ENCODE measurements around the gene TRIM65. TPM values are rescaled to one million over a fixed set of nuclear protein-coding genes. Genes with fewer than 3 reads are reported as not detected.
A peak's percentile ranks its signal among the peaks of the same experiment; 100 is the strongest.

Gene TRIM65
- total and polyA plus RNA-seq, 2 of the 13 experiments (the other 11 are each of a cell fraction or from before 2014, with no cell fraction given): 10.3 to 22.4 TPM

- in situ Hi-C loops (cut with HindIII; ENCODE audit: extremely low pct_ligation_motif_present, low pct_unique_long_range_greater_than_20kb): no loop called here
- intact Hi-C loops (cut with micrococcal nuclease; ENCODE audit: unreplicated experiment): no loop called here
- TF ChIP-seq HNRNPL (IDR thresholded peaks at IDR 0.05; ENCODE audit: low read depth, low read length) (0 out of 2 replicates have a peak, but pooled peaks have one; percentile 52), RXRA (CRISPR knock-in tag; IDR thresholded peaks at IDR 0.05) (0 out of 2 replicates have a peak, but pooled peaks have one; percentile 22), ZNF678 (CRISPR knock-in tag; IDR thresholded peaks at IDR 0.05) (no peak), RBFOX2 (IDR thresholded peaks at IDR 0.05; ENCODE audit: low read depth, low read length) (0 out of 2 replicates have a peak, but pooled peaks have one; percentile 32)
- Histone ChIP-seq H3K4me3 (replicated peaks in 1 of 3; ENCODE audit: insufficient read depth in 1 of 3, low read depth in 2 of 3, low read length in 3 of 3) (no peak overlapping the region), H3K4me2 (ENCODE audit: low read depth, low read length) (no peak overlapping the region), H2AFZ (ENCODE audit: low read length) (no peak overlapping the region), H3K27me3 (ENCODE audit: control insufficient read depth in 1 of 2, insufficient read depth in 2 of 2, low read length in 2 of 2) (no peaks in the 10 kb centered on the region), H3K36me3 (replicated peaks in 1 of 2; ENCODE audit: control insufficient read depth in 1 of 2, insufficient read depth in 2 of 2, low read length in 2 of 2) (peaks cover 3 to 7% of the 10 kb centered on the region in 2 experiments; a peak in 4 of 5 replicates), H3K79me2 (ENCODE audit: insufficient read depth, low read length) (no peaks in the 10 kb centered on the region), H3K4me1 (ENCODE audit: insufficient read depth, low read length) (peaks cover 46% of the 10 kb centered on the region), H3K27ac (ENCODE audit: extremely low read length, insufficient read depth, low read length) (no peak overlapping the region), H4K20me1 (ENCODE audit: insufficient read depth, low read length) (0 out of 2 replicates have a peak, but pooled peaks cover 2% of the 10 kb centered on the region), H3K9me3 (ENCODE audit: low read length) (no peaks in the 10 kb centered on the region), H3K9ac (ENCODE audit: insufficient read depth, low read depth, low read length) (no peak overlapping the region)
- FAIRE-seq (no peak), ATAC-seq (no peak), DNase-seq (ENCODE audit: low spot score) (no peak)
- WGBS (ENCODE audit: low lambda C conversion rate): 91% methylated on average over 12 of the region's 18 CpGs
- ChIA-PET POLR2A (no interaction called here), CTCF (ENCODE audit: low intra/inter-chr PET ratio, low total read pairs) (no interaction called here)
- no TSS peak for BruUV-seq (replicated peaks)
These were observed 54.3 kb downstream of the TRIM65 start for GRCh38 chr17:75842411-75842810.

GRCh38 chr17:75840799-75841164, 56.0 kb downstream of the TRIM65 start:
- intact Hi-C loops (cut with micrococcal nuclease; ENCODE audit: unreplicated experiment): no loop called here
- TF ChIP-seq ZNF879 (CRISPR knock-in tag; IDR thresholded peaks at IDR 0.05) (no peak), HIC2 (CRISPR knock-in tag; IDR thresholded peaks at IDR 0.05; ENCODE audit: low read depth) (no peak)
- Histone ChIP-seq H3K4me3 (replicated peaks in 1 of 3; ENCODE audit: insufficient read depth in 1 of 3, low read depth in 2 of 3, low read length in 3 of 3) (no peak overlapping the region), H3K27me3 (ENCODE audit: control insufficient read depth in 1 of 2, insufficient read depth in 2 of 2, low read length in 2 of 2) (no peaks in the 10 kb centered on the region), H3K9me3 (ENCODE audit: low read length) (no peaks in the 10 kb centered on the region), H2AFZ (ENCODE audit: low read length) (no peak overlapping the region), H4K20me1 (ENCODE audit: insufficient read depth, low read length) (no peaks in the 10 kb centered on the region), H3K4me2 (ENCODE audit: low read depth, low read length) (no peak overlapping the region), H3K27ac (ENCODE audit: extremely low read length, insufficient read depth, low read length) (no peak overlapping the region), H3K79me2 (ENCODE audit: insufficient read depth, low read length) (no peaks in the 10 kb centered on the region), H3K9ac (ENCODE audit: insufficient read depth, low read depth, low read length) (no peak overlapping the region), H3K36me3 (replicated peaks in 1 of 2; ENCODE audit: control insufficient read depth in 1 of 2, insufficient read depth in 2 of 2, low read length in 2 of 2) (peaks cover 5 to 10% of the 10 kb centered on the region in 2 experiments; a peak in 4 of 5 replicates), H3K4me1 (ENCODE audit: insufficient read depth, low read length) (peaks cover 29% of the 10 kb centered on the region)
- no TSS peak for BruUV-seq (replicated peaks)
- POLR2A ChIA-PET: interaction anchor here (1.0 to 1.6 kb wide), 3 partner anchors 11 to 61 kb away, joined by 4 to 11 read pairs (median 5); a partner anchor contains a TSS
- CTCF ChIA-PET (ENCODE audit: low intra/inter-chr PET ratio, low total read pairs): no interaction called here
- no peak for DNase-seq (ENCODE audit: low spot score)
- 90% methylated on average over 7 of the region's 7 CpGs for WGBS (ENCODE audit: low lambda C conversion rate)
- no peak for FAIRE-seq
- in situ Hi-C loops (cut with HindIII; ENCODE audit: extremely low pct_ligation_motif_present, low pct_unique_long_range_greater_than_20kb): no loop called here
- ATAC-seq: no peak

Data from HepG2 (cell line).